K562 (cell line): Measurements from ENCODE around the gene IARS1. TPM values are rescaled to one million over a fixed set of nuclear protein-coding genes. Genes with fewer than 3 reads are reported as not detected.

Experiments used
- ATAC-seq: fragments of 200-7000 bp; cut with Tn5 transposase; 3 replicates; pipeline ENCODE4 v1.9.1; 2020; ENCODE audit warnings: moderate library complexity
- BruUV-seq: library from RNA; stranded (reverse); fragments of 400-500 nt; replicated peaks from 2 replicates; lab custom pipeline; 2021; lab: Mats Ljungman, UMichigan
- CTCF ChIA-PET: fragments of 300-600 bp; formaldehyde crosslinking; extraction: SDS; loops from one replicate; lab custom pipeline; 2021; ENCODE audit warnings: low intra/inter-chr PET ratio; lab: Yijun Ruan, JAX
- POLR2A ChIA-PET: fragments of 300-600, 350-650 bp; sonication (Branson Sonifier 250); formaldehyde crosslinking; extraction: SDS; loops from one replicate; lab custom pipeline; 2021; ENCODE audit warnings: antibody characterized with exemption, inconsistent platforms; lab: Yijun Ruan, JAX
- DNase-seq, 4 experiments: peaks; one replicate each; pipeline versions ENCODE4 v3.0.0 to v3.0.0-alpha.2; 2011 to 2018; ENCODE audit warnings: low spot score in 3 of 4, mixed read lengths in 3 of 4; ENCODE audit errors: extremely low read depth in 1 of 4
- FAIRE-seq: peaks from 2 replicates; lab custom pipeline; 2011; peaks lifted over from hg19 to GRCh38; lab: Jason Lieb, UNC
- H2AFZ ChIP-seq: 2 replicates; pipeline ENCODE4 v1.6.0; 2011; ENCODE audit warnings: low read depth, low read length, control low read depth, inconsistent platforms
- H3K27ac ChIP-seq: fragments of 200-600 bp; 3 replicates; pipeline ENCODE4 v1.8.0; 2011; ENCODE audit warnings: low read depth, mild to moderate bottlenecking, control low read depth, inconsistent platforms, low read length, moderate library complexity, mixed read lengths; ENCODE audit errors: extremely low read depth
- H3K27me3 ChIP-seq, 2 experiments: fragments of 300-600 bp in 1 of 2; 2 replicates in 1 of 2; 3 replicates in 1 of 2; pipeline versions ENCODE4 v1.6.0 to v1.8.0; 2011; ENCODE audit warnings: inconsistent platforms in 2 of 2, low read length in 2 of 2, mild to moderate bottlenecking in 1 of 2, mixed read lengths in 1 of 2, moderate library complexity in 1 of 2; ENCODE audit not compliant: control insufficient read depth in 2 of 2, insufficient read depth in 2 of 2
- H3K36me3 ChIP-seq: fragments of 300-600 bp; 3 replicates; pipeline ENCODE4 v1.8.0; 2011; ENCODE audit warnings: mild to moderate bottlenecking, low read length, inconsistent platforms; ENCODE audit not compliant: control insufficient read depth, insufficient read depth
- H3K4me1 ChIP-seq, 2 experiments: fragments of 200-600 bp in 1 of 2; replicated peaks in 1 of 2; 2 replicates in 1 of 2; 3 replicates in 1 of 2; pipeline versions ENCODE4 v1.5.1 to v1.8.0; 2011; ENCODE audit warnings: inconsistent platforms in 2 of 2, low read length in 2 of 2, mild to moderate bottlenecking in 1 of 2, mixed read lengths in 1 of 2, moderate library complexity in 1 of 2; ENCODE audit not compliant: control insufficient read depth in 2 of 2, insufficient read depth in 2 of 2
- H3K4me2 ChIP-seq: 2 replicates; pipeline ENCODE4 v1.6.1; 2011; ENCODE audit warnings: low read length, control low read depth, inconsistent platforms, mixed read lengths; ENCODE audit not compliant: insufficient read depth
- H3K4me3 ChIP-seq: fragments of 200-600 bp; sonication (generic), shearing (Covaris generic); 2 replicates; pipeline ENCODE4 v1.5.1; 2016; ENCODE audit warnings: control low read depth, inconsistent platforms
- H3K79me2 ChIP-seq: fragments of 200-600 bp; 3 replicates; pipeline ENCODE4 v1.8.0; 2011; ENCODE audit warnings: low read length, inconsistent platforms; ENCODE audit not compliant: control insufficient read depth, insufficient read depth
- H3K9ac ChIP-seq, 2 experiments: 2 replicates each; pipeline versions ENCODE4 v1.6.0 to v1.6.1; 2011; ENCODE audit warnings: low read depth in 2 of 2, low read length in 2 of 2, control low read depth in 1 of 2, inconsistent platforms in 1 of 2, mild to moderate bottlenecking in 1 of 2, mixed read lengths in 1 of 2; ENCODE audit not compliant: insufficient read depth in 1 of 2
- H3K9me1 ChIP-seq: one replicate; pipeline ENCODE4 v1.6.0; 2011; ENCODE audit warnings: inconsistent platforms, mild to moderate bottlenecking, low read length, moderate library complexity; ENCODE audit not compliant: control insufficient read depth, insufficient read depth
- H3K9me3 ChIP-seq: replicated peaks from 2 replicates; pipeline ENCODE4 v1.5.1; 2011; ENCODE audit warnings: low read depth, low read length, inconsistent platforms; ENCODE audit not compliant: control insufficient read depth, insufficient read depth
- H4K20me1 ChIP-seq: replicated peaks from 2 replicates; pipeline ENCODE4 v1.6.1; 2011; ENCODE audit warnings: low read length, inconsistent platforms, mixed read lengths; ENCODE audit not compliant: control insufficient read depth, insufficient read depth
- CGGBP1 ChIP-seq: fragments of 250-450 bp; sonication (Bioruptor Pico); IDR thresholded peaks from 2 replicates; pipeline ENCODE4 v1.9.0; 2021; ENCODE audit warnings: mild to moderate bottlenecking
- CREM ChIP-seq: IDR thresholded peaks from 2 replicates; pipeline ENCODE4 v1.6.1; 2014; ENCODE audit warnings: antibody characterized with exemption, low read depth
- GATA2 ChIP-seq: sonication (generic); formaldehyde crosslinking; IDR thresholded peaks from 2 replicates; pipeline ENCODE4 v1.4.0; 2020; ENCODE audit warnings: mild to moderate bottlenecking, missing genetic modification reagents
- HCFC1 ChIP-seq: IDR thresholded peaks from 2 replicates; pipeline ENCODE4 v1.6.1; 2012; ENCODE audit warnings: low read depth, low read length, improper control_type of control experiment
- HES1 ChIP-seq: fragments of 450-650 bp; IDR thresholded peaks from 2 replicates; pipeline ENCODE4 v1.6.1; 2016; ENCODE audit warnings: low read depth, mild to moderate bottlenecking, moderate library complexity
- HMGN3 ChIP-seq: IDR thresholded peaks from 2 replicates; pipeline ENCODE4 v1.6.1; 2011; ENCODE audit warnings: borderline replicate concordance, low read depth, mild to moderate bottlenecking, mixed read lengths, low read length; ENCODE audit not compliant: insufficient read length; ENCODE audit errors: extremely low read depth
- MTA1 ChIP-seq: fragments of 450-650 bp; IDR thresholded peaks from 2 replicates; pipeline ENCODE4 v1.6.1; 2017; ENCODE audit warnings: borderline replicate concordance
- NRF1 ChIP-seq, 2 experiments: fragments of 450-650 bp; IDR thresholded peaks in 1 of 2; conservative IDR thresholded peaks in 1 of 2; 2 replicates each; pipeline ENCODE4 v1.6.1; 2014; ENCODE audit warnings: mild to moderate bottlenecking in 2 of 2
- PRPF4 ChIP-seq: fragments of 200-400 bp; formaldehyde crosslinking; IDR thresholded peaks from one replicate; pipeline ENCODE4 v1.6.1; 2017; ENCODE audit warnings: low read length, low read depth, mild to moderate bottlenecking; ENCODE audit not compliant: insufficient read depth, poor library complexity, severe bottlenecking
- THRAP3 ChIP-seq: fragments of 450-650 bp; IDR thresholded peaks from 2 replicates; pipeline ENCODE4 v1.6.1; 2016; ENCODE audit warnings: mild to moderate bottlenecking, inconsistent platforms, borderline replicate concordance
- ZKSCAN3 ChIP-seq: fragments of 250-450 bp; sonication (Bioruptor Pico); IDR thresholded peaks from 2 replicates; pipeline ENCODE4 v1.4.0; 2020
- ZNF217 ChIP-seq: sonication (generic); formaldehyde crosslinking; IDR thresholded peaks from 2 replicates; pipeline ENCODE4 v1.8.0; 2022; ENCODE audit warnings: mild to moderate bottlenecking, missing genetic modification reagents
- ZNF224 ChIP-seq: sonication (generic); formaldehyde crosslinking; IDR thresholded peaks from 2 replicates; pipeline ENCODE4 v1.8.0; 2022; ENCODE audit warnings: mild to moderate bottlenecking, missing genetic modification reagents
- ZNF408 ChIP-seq: fragments of 250-450 bp; sonication (Bioruptor Pico); IDR thresholded peaks from 2 replicates; pipeline ENCODE4 v1.4.0; 2020; ENCODE audit warnings: low read depth, mild to moderate bottlenecking, moderate library complexity
- ZNF507 ChIP-seq: conservative IDR thresholded peaks from 2 replicates; pipeline ENCODE4 v1.6.1; 2017; ENCODE audit warnings: missing genetic modification characterization, missing compliant biosample characterization
- WGBS: fragments of 100-300 bp; shearing (Covaris generic); methylation state at CpG from one replicate; pipeline ENCODE4 v1.1.6; 2016; ENCODE audit warnings: low coverage, mixed read lengths; ENCODE audit not compliant: insufficient coverage; ENCODE audit errors: missing lambda C conversion rate; 5-methylcytosine and 5-hydroxymethylcytosine counted together
- in situ Hi-C: fragments of 300-500 bp; cut with MboI; formaldehyde crosslinking; loops from 4 replicates; pipeline ENCODE4 v1.15.0; 2018; ENCODE audit warnings: inconsistent platforms, mixed read lengths
- intact Hi-C: fragments of 100-400 bp; cut with micrococcal nuclease; formaldehyde crosslinking; loops from 2 replicates; pipeline ENCODE4 v1.14.2; 2022
- polyA plus RNA-seq, 8 experiments: library from polyadenylated mRNA; depleted of rRNA in 4 of 8; stranded (reverse) in 5 of 8; unstranded in 3 of 8; fragments of >200 nt; fragmentation: Nextera tagmentation in 2 of 8; fragmentation: Illumina TruSeq in 1 of 8; extraction: Ambion mirVana in 2 of 8; extraction: Trizol in 1 of 8; gene quantifications; 2 replicates each; pipeline versions ENCODE4 v1.2.1 to v1.2.3, GENCODE V29; 2011 to 2014; ENCODE audit warnings: inconsistent platforms in 1 of 8, missing spikeins in 1 of 8
- total RNA-seq, 7 experiments: library from RNA; depleted of rRNA in 6 of 7; stranded (reverse); fragments of >200 nt in 6 of 7; fragmentation: Illumina TruSeq in 2 of 7; extraction: Trizol in 2 of 7; gene quantifications; 2 replicates each; pipeline versions ENCODE4 v1.2.1 to v1.2.3, GENCODE V29; 2011 to 2021; ENCODE audit warnings: low replicate concordance in 1 of 7

Gene IARS1
- total and polyA plus RNA-seq, 9 of the 15 experiments (the other 6 are each of a cell fraction or from before 2014, with no cell fraction given): 119 to 371 (median 234) TPM

DNA sequence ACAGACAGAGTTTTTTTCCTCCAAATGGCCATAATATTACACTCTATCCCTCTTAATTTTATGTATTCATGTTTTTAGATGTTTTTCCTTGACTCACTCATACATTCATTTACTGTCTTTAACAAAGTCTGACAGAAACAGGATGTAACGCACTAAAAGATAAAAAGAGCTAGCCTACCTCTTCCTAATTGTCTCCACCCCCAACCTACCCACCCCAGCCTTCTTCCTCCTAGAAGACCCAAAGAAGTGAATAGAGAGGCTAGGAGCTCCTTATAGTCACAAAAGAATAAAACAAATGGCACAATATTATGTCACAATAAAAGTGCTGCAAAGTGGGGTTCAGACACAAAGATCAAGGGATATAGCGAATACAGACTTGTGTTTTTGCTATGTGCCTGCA, 30.9 kb upstream of the IARS1 start:
- FAIRE-seq: no peak
- BruUV-seq: no TSS peak
- Histone ChIP-seq H3K4me3 (peak overlapping the region; percentile 57), H3K36me3 (peaks cover 46% of the 10 kb centered on the region), H4K20me1 (no peaks in the 10 kb centered on the region), H3K9me3 (no peaks in the 10 kb centered on the region), H3K27me3 (no peaks in the 10 kb centered on the region), H3K9me1 (no peaks in the 10 kb centered on the region), H2AFZ (0 out of 2 replicates have a peak overlapping the region, but pooled peaks have one; percentile 93), H3K4me2 (peak overlapping the region; percentile 100), H3K9ac (peak overlapping the region; percentile 96 to 99), H3K4me1 (peaks cover 5 to 16% of the 10 kb centered on the region in 2 experiments; a peak in 3 of 5 replicates), H3K27ac (peak overlapping the region; percentile 98), H3K79me2 (peaks cover 62% of the 10 kb centered on the region)
- 2% methylated on average over 2 of the region's 2 CpGs for WGBS
- intact Hi-C loops (loop anchor here (2.0 kb wide), 1 partner anchor 32 kb away; the partner anchor contains the start of gene IARS1), in situ Hi-C loops (loop anchor here (10.0 kb wide), 1 partner anchor 310 kb away; no protein-coding TSS in a partner anchor)
- ATAC-seq: no peak
- POLR2A ChIA-PET: interaction anchor here (0.6 to 2.4 kb wide), 7 partner anchors 10 to 296 kb away, joined by 3 to 12 read pairs (median 3); no protein-coding TSS in a partner anchor
- DNase-seq: peak in 2 of 4 experiments; percentile 23 to 30
- CTCF ChIA-PET: no interaction called here
- no peak for TF ChIP-seq THRAP3
- no peak for TF ChIP-seq CGGBP1 (CRISPR knock-in tag)
- TF ChIP-seq ZKSCAN3 (CRISPR knock-in tag): no peak
- TF ChIP-seq HMGN3: no peak
- TF ChIP-seq GATA2 (CRISPR knock-in tag): no peak
- TF ChIP-seq MTA1: no peak
- TF ChIP-seq NRF1 (conservative IDR thresholded peaks at IDR 0.05 in 1 of 2, IDR thresholded peaks at IDR 0.05 in 1 of 2): no peak
- TF ChIP-seq CREM: no peak
- TF ChIP-seq ZNF507 (tag): no peak
- TF ChIP-seq HES1: no peak
- no peak for TF ChIP-seq PRPF4
- no peak for TF ChIP-seq ZNF224
- no peak for TF ChIP-seq HCFC1
- no peak for TF ChIP-seq ZNF217 (CRISPR knock-in tag)
- no peak for TF ChIP-seq ZNF408 (CRISPR knock-in tag)
